ENCODE measurements around the gene TRABD2A. TPM values are rescaled to one million over a fixed set of nuclear protein-coding genes. Genes with fewer than 3 reads are reported as not detected.

Gene TRABD2A
- total RNA-seq, 2 experiments from 2014 or later: 1.6 to 1.9 TPM

- ChIA-PET CTCF (ENCODE audit: unreplicated experiment) (no interaction called here), POLR2A (no interaction called here)
- TF ChIP-seq CTCF (conservative IDR thresholded peaks at IDR 0.05; ENCODE audit: low read length): no peak
- TF ChIP-seq EZH2phosphoT487 (IDR thresholded peaks at IDR 0.05; ENCODE audit: borderline replicate concordance, low read depth, low read length): no peak
- peaks cover 4% of the 10 kb centered on the region; the same call in 1 of the 2 replicates for H3K9me3 ChIP-seq (ENCODE audit: low read length)
- DNase-seq (ENCODE audit: low spot score): no peak
- H2AFZ ChIP-seq (ENCODE audit: low read length): no peak overlapping the region
- no peaks in the 10 kb centered on the region for H3K9me2 ChIP-seq (ENCODE audit: insufficient read depth, low read length)
- no peaks in the 10 kb centered on the region for H3K36me3 ChIP-seq (ENCODE audit: insufficient read depth, low read length)
- no peak overlapping the region for H3K4me2 ChIP-seq (ENCODE audit: low read length)
- H3K4me3 ChIP-seq (ENCODE audit: low read depth, low read length, poor library complexity, severe bottlenecking): no peak overlapping the region
- H3K27ac ChIP-seq (ENCODE audit: low read depth, low read length, poor library complexity, severe bottlenecking): no peak overlapping the region
- no peaks in the 10 kb centered on the region for H3K79me2 ChIP-seq (ENCODE audit: insufficient read depth, low read depth, low read length)
- BruUV-seq (replicated peaks): no TSS peak
- intact Hi-C loops (cut with micrococcal nuclease; ENCODE audit: unreplicated experiment): no loop called here
- H3K4me1 ChIP-seq (ENCODE audit: insufficient read depth, low read length, poor library complexity, severe bottlenecking): no peaks in the 10 kb centered on the region
- no peaks in the 10 kb centered on the region for H4K20me1 ChIP-seq (ENCODE audit: insufficient read depth, low read length)
Observed at GRCh38 chr2:84854850-84855249, 26.0 kb downstream of the TRABD2A start.

- DNase-seq (ENCODE audit: low spot score): no peak
- no peak overlapping the region for H2AFZ ChIP-seq (ENCODE audit: low read length)
- H4K20me1 ChIP-seq (ENCODE audit: insufficient read depth, low read length): no peaks in the 10 kb centered on the region
- no peak for TF ChIP-seq EZH2phosphoT487 (IDR thresholded peaks at IDR 0.05; ENCODE audit: borderline replicate concordance, low read depth, low read length)
- no peak for TF ChIP-seq CTCF (conservative IDR thresholded peaks at IDR 0.05; ENCODE audit: low read length)
- H3K4me2 ChIP-seq (ENCODE audit: low read length): no peak overlapping the region
- no peak overlapping the region for H3K27ac ChIP-seq (ENCODE audit: low read depth, low read length, poor library complexity, severe bottlenecking)
- BruUV-seq (replicated peaks): no TSS peak
- H3K4me3 ChIP-seq (ENCODE audit: low read depth, low read length, poor library complexity, severe bottlenecking): no peak overlapping the region
- H3K9me2 ChIP-seq (ENCODE audit: insufficient read depth, low read length): no peaks in the 10 kb centered on the region
- POLR2A ChIA-PET: interaction anchor here (0.9 to 1.0 kb wide), 2 partner anchors 14 to 109 kb away, joined by 3 read pairs; no protein-coding TSS in a partner anchor
- CTCF ChIA-PET (ENCODE audit: unreplicated experiment): no interaction called here
- H3K79me2 ChIP-seq (ENCODE audit: insufficient read depth, low read depth, low read length): no peaks in the 10 kb centered on the region
- no peaks in the 10 kb centered on the region for H3K36me3 ChIP-seq (ENCODE audit: insufficient read depth, low read length)
- intact Hi-C loops (cut with micrococcal nuclease; ENCODE audit: unreplicated experiment): no loop called here
- H3K4me1 ChIP-seq (ENCODE audit: insufficient read depth, low read length, poor library complexity, severe bottlenecking): no peaks in the 10 kb centered on the region
- H3K9me3 ChIP-seq (ENCODE audit: low read length): peaks cover 4% of the 10 kb centered on the region; the same call in 1 of the 2 replicates
Observed at GRCh38 chr2:84851876-84852275, 29.0 kb downstream of the TRABD2A start.

GRCh38 chr2:84850471-84850870, 30.4 kb downstream of the TRABD2A start:
- DNase-seq (ENCODE audit: low spot score): no peak
- no TSS peak for BruUV-seq (replicated peaks)
- H3K36me3 ChIP-seq (ENCODE audit: insufficient read depth, low read length): no peaks in the 10 kb centered on the region
- H4K20me1 ChIP-seq (ENCODE audit: insufficient read depth, low read length): no peaks in the 10 kb centered on the region
- no peak overlapping the region for H3K4me3 ChIP-seq (ENCODE audit: low read depth, low read length, poor library complexity, severe bottlenecking)
- no peaks in the 10 kb centered on the region for H3K9me2 ChIP-seq (ENCODE audit: insufficient read depth, low read length)
- TF ChIP-seq EZH2phosphoT487 (IDR thresholded peaks at IDR 0.05; ENCODE audit: borderline replicate concordance, low read depth, low read length) (no peak), CTCF (conservative IDR thresholded peaks at IDR 0.05; ENCODE audit: low read length) (no peak)
- H3K9me3 ChIP-seq (ENCODE audit: low read length): peaks cover 4% of the 10 kb centered on the region; the same call in 1 of the 2 replicates
- H3K79me2 ChIP-seq (ENCODE audit: insufficient read depth, low read depth, low read length): no peaks in the 10 kb centered on the region
- POLR2A ChIA-PET: interaction anchor here (0.8 to 1.0 kb wide), 2 partner anchors 31 to 271 kb away, joined by 3 to 4 read pairs; no protein-coding TSS in a partner anchor
- CTCF ChIA-PET (ENCODE audit: unreplicated experiment): no interaction called here
- H3K27ac ChIP-seq (ENCODE audit: low read depth, low read length, poor library complexity, severe bottlenecking): no peak overlapping the region
- H3K4me2 ChIP-seq (ENCODE audit: low read length): no peak overlapping the region
- intact Hi-C loops (cut with micrococcal nuclease; ENCODE audit: unreplicated experiment): no loop called here
- no peak overlapping the region for H2AFZ ChIP-seq (ENCODE audit: low read length)
- peaks cover 13% of the 10 kb centered on the region for H3K4me1 ChIP-seq (ENCODE audit: insufficient read depth, low read length, poor library complexity, severe bottlenecking)
